K562 (cell line): ENCODE measurements around the gene FBXL12. TPM values are rescaled to one million over a fixed set of nuclear protein-coding genes. Genes with fewer than 3 reads are reported as not detected.
A peak's percentile ranks its signal among the peaks of the same experiment; 100 is the strongest.

Experiments used
- ESRRB ChIP-seq: fragments of 250-450 bp; sonication (Bioruptor Pico); IDR thresholded peaks from 2 replicates; pipeline ENCODE4 v1.5.0; 2020; ENCODE audit warnings: mild to moderate bottlenecking, moderate library complexity, borderline replicate concordance
- GABPB1 ChIP-seq: sonication (generic); formaldehyde crosslinking; IDR thresholded peaks from 2 replicates; pipeline ENCODE4 v1.8.0; 2022; ENCODE audit warnings: mild to moderate bottlenecking, missing genetic modification reagents
- GMEB1 ChIP-seq: fragments of 250-450 bp; sonication (Bioruptor Pico); IDR thresholded peaks from 2 replicates; pipeline ENCODE4 v1.4.0; 2020; ENCODE audit warnings: mild to moderate bottlenecking
- HDGF ChIP-seq: fragments of 450-650 bp; IDR thresholded peaks from 2 replicates; pipeline ENCODE4 v1.6.1; 2016
- L3MBTL2 ChIP-seq: fragments of 450-650 bp; IDR thresholded peaks from 2 replicates; pipeline ENCODE4 v1.6.1; 2016; ENCODE audit warnings: mild to moderate bottlenecking, moderate library complexity
- MBD2 ChIP-seq: sonication (generic); IDR thresholded peaks from 2 replicates; pipeline ENCODE4 v1.6.1; 2016; ENCODE audit warnings: low read depth, borderline replicate concordance
- MCM3 ChIP-seq: fragments of 450-650 bp; IDR thresholded peaks from 2 replicates; pipeline ENCODE4 v1.6.1; 2016
- NCOA6 ChIP-seq: fragments of 450-650 bp; IDR thresholded peaks from 2 replicates; pipeline ENCODE4 v1.6.1; 2017; ENCODE audit warnings: mild to moderate bottlenecking
- PHB2 ChIP-seq: fragments of 450-650 bp; IDR thresholded peaks from 2 replicates; pipeline ENCODE4 v1.6.1; 2017; ENCODE audit warnings: low read depth
- POLR2H ChIP-seq: IDR thresholded peaks from 2 replicates; pipeline ENCODE4 v1.6.1; 2016; ENCODE audit warnings: missing genetic modification characterization, low read depth, mild to moderate bottlenecking, control low read depth, missing compliant biosample characterization, moderate library complexity
- SIN3A ChIP-seq, 2 experiments: fragments of 150-350 bp in 1 of 2; IDR thresholded peaks; 2 replicates each; pipeline ENCODE4 v1.6.1; 2011 to 2016; ENCODE audit warnings: borderline replicate concordance in 2 of 2, low read depth in 2 of 2, low read length in 2 of 2, mild to moderate bottlenecking in 2 of 2, moderate library complexity in 2 of 2; ENCODE audit not compliant: control insufficient read depth in 1 of 2
- SMARCA4 ChIP-seq: fragments of 450-650 bp; IDR thresholded peaks from 2 replicates; pipeline ENCODE4 v1.6.1; 2016
- SP1 ChIP-seq: sonication (generic); formaldehyde crosslinking; IDR thresholded peaks from 2 replicates; pipeline ENCODE4 v1.8.1; 2022; ENCODE audit warnings: mild to moderate bottlenecking, missing genetic modification reagents
- SPI1 ChIP-seq: IDR thresholded peaks from 2 replicates; pipeline ENCODE4 v1.6.1; 2011; ENCODE audit warnings: low read depth, low read length, control low read depth, borderline replicate concordance
- ZNF174 ChIP-seq: fragments of 250-450 bp; sonication (Bioruptor Pico); IDR thresholded peaks from 2 replicates; pipeline ENCODE4 v1.4.0; 2020; ENCODE audit warnings: mild to moderate bottlenecking
- ZNF217 ChIP-seq: sonication (generic); formaldehyde crosslinking; IDR thresholded peaks from 2 replicates; pipeline ENCODE4 v1.8.0; 2022; ENCODE audit warnings: mild to moderate bottlenecking, missing genetic modification reagents
- ZNF507 ChIP-seq: conservative IDR thresholded peaks from 2 replicates; pipeline ENCODE4 v1.6.1; 2017; ENCODE audit warnings: missing genetic modification characterization, missing compliant biosample characterization
- polyA plus RNA-seq, 8 experiments: library from polyadenylated mRNA; depleted of rRNA in 4 of 8; stranded (reverse) in 5 of 8; unstranded in 3 of 8; fragments of >200 nt; fragmentation: Nextera tagmentation in 2 of 8; fragmentation: Illumina TruSeq in 1 of 8; extraction: Ambion mirVana in 2 of 8; extraction: Trizol in 1 of 8; gene quantifications; 2 replicates each; pipeline versions ENCODE4 v1.2.1 to v1.2.3, GENCODE V29; 2011 to 2014; ENCODE audit warnings: inconsistent platforms in 1 of 8, missing spikeins in 1 of 8
- total RNA-seq, 7 experiments: library from RNA; depleted of rRNA in 6 of 7; stranded (reverse); fragments of >200 nt in 6 of 7; fragmentation: Illumina TruSeq in 2 of 7; extraction: Trizol in 2 of 7; gene quantifications; 2 replicates each; pipeline versions ENCODE4 v1.2.1 to v1.2.3, GENCODE V29; 2011 to 2021; ENCODE audit warnings: low replicate concordance in 1 of 7
- TF ChIP-seq, protein P1 (sequence below): IDR thresholded peaks from 3 replicates; pipeline ENCODE4 v1.6.1; 2011; ENCODE audit warnings: borderline replicate concordance, mild to moderate bottlenecking; ENCODE audit not compliant: insufficient read length, insufficient read depth
- TF ChIP-seq, protein P2 (sequence below): fragments of 250-450 bp; sonication (Bioruptor Pico); IDR thresholded peaks from 2 replicates; pipeline ENCODE4 v1.5.1; 2021; ENCODE audit warnings: mild to moderate bottlenecking
- TF ChIP-seq, protein P3 (sequence below): fragments of 250-450 bp; sonication (Bioruptor Pico); IDR thresholded peaks from 2 replicates; pipeline ENCODE4 v1.5.0; 2020; ENCODE audit warnings: mild to moderate bottlenecking, borderline replicate concordance
- TF ChIP-seq, protein P4 (sequence below): sonication (generic); formaldehyde crosslinking; IDR thresholded peaks from 2 replicates; pipeline ENCODE4 v1.8.0; 2022; ENCODE audit warnings: mild to moderate bottlenecking, missing genetic modification reagents

The FBXL12 gene
- total and polyA plus RNA-seq, 9 of the 15 experiments (the other 6 are each of a cell fraction or from before 2014, with no cell fraction given) = 2.7 to 40.5 (median 26.5) TPM

- peak; percentile 95 for TF ChIP-seq SP1 (CRISPR knock-in tag)
- no peak for TF ChIP-seq MCM3
- peak; percentile 100 for TF ChIP-seq GABPB1
- TF ChIP-seq MBD2 = peak; percentile 61
- TF ChIP-seq L3MBTL2 = peak; percentile 88
- TF ChIP-seq GMEB1 (CRISPR knock-in tag) = peak; percentile 67
- TF ChIP-seq ZNF507 (tag) = no peak
- TF ChIP-seq ZNF174 (CRISPR knock-in tag) = no peak
- TF ChIP-seq, protein P1, sequence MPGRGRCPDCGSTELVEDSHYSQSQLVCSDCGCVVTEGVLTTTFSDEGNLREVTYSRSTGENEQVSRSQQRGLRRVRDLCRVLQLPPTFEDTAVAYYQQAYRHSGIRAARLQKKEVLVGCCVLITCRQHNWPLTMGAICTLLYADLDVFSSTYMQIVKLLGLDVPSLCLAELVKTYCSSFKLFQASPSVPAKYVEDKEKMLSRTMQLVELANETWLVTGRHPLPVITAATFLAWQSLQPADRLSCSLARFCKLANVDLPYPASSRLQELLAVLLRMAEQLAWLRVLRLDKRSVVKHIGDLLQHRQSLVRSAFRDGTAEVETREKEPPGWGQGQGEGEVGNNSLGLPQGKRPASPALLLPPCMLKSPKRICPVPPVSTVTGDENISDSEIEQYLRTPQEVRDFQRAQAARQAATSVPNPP = no peak
- no peak for TF ChIP-seq HDGF
- TF ChIP-seq ESRRB (CRISPR knock-in tag) = no peak
- TF ChIP-seq, protein P2, sequence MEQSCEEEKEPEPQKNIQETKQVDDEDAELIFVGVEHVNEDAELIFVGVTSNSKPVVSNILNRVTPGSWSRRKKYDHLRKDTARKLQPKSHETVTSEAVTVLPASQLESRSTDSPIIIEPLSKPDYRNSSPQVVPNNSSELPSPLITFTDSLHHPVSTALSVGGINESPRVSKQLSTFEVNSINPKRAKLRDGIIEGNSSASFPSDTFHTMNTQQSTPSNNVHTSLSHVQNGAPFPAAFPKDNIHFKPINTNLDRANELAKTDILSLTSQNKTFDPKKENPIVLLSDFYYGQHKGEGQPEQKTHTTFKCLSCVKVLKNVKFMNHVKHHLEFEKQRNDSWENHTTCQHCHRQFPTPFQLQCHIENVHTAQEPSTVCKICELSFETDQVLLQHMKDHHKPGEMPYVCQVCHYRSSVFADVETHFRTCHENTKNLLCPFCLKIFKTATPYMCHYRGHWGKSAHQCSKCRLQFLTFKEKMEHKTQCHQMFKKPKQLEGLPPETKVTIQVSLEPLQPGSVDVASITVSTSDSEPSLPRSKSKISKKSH (CRISPR knock-in tag) = no peak
- TF ChIP-seq SIN3A (IDR thresholded peaks at IDR 0.05; ENCODE audit: borderline replicate concordance in 2 of 2, control insufficient read depth in 1 of 2, low read depth in 2 of 2, low read length in 2 of 2) = peak; percentile 12 to 37; a peak in 1 of 4 replicates
- TF ChIP-seq, protein P3, sequence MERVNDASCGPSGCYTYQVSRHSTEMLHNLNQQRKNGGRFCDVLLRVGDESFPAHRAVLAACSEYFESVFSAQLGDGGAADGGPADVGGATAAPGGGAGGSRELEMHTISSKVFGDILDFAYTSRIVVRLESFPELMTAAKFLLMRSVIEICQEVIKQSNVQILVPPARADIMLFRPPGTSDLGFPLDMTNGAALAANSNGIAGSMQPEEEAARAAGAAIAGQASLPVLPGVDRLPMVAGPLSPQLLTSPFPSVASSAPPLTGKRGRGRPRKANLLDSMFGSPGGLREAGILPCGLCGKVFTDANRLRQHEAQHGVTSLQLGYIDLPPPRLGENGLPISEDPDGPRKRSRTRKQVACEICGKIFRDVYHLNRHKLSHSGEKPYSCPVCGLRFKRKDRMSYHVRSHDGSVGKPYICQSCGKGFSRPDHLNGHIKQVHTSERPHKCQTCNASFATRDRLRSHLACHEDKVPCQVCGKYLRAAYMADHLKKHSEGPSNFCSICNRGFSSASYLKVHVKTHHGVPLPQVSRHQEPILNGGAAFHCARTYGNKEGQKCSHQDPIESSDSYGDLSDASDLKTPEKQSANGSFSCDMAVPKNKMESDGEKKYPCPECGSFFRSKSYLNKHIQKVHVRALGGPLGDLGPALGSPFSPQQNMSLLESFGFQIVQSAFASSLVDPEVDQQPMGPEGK (CRISPR knock-in tag) = no peak
- peak; percentile 67 for TF ChIP-seq POLR2H
- TF ChIP-seq PHB2 = no peak
- no peak for TF ChIP-seq ZNF217 (CRISPR knock-in tag)
- TF ChIP-seq, protein P4, sequence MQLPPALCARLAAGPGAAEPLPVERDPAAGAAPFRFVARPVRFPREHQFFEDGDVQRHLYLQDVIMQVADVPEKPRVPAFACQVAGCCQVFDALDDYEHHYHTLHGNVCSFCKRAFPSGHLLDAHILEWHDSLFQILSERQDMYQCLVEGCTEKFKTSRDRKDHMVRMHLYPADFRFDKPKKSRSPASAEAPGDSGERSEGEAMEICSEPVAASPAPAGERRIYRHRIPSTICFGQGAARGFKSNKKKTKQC (CRISPR knock-in tag) = peak; percentile 24; the same call in 1 of the 2 replicates
- 0 out of 2 replicates have a peak, but pooled peaks have one; percentile 23 for TF ChIP-seq SMARCA4
- TF ChIP-seq SPI1 = peak; percentile 73
- TF ChIP-seq NCOA6 = no peak
These were observed 50.4 kb downstream of the FBXL12 start, which contains the start of gene ZNF846 (continued) for GRCh38 chr19:9768175-9769112.
